Right renal cortex interstitium (tissue), 3 donors: ENCODE results near the gene GPC2. TPM values are rescaled to one million over a fixed set of nuclear protein-coding genes. Genes with fewer than 3 reads are reported as not detected.

Experiments
- DNase-seq, 3 donors: peaks; one replicate each; pipeline ENCODE4 v3.0.0-alpha.2; 2013; ENCODE audit warnings: low read depth in 3 of 3, low spot score in 2 of 3
- polyA plus RNA-seq, 3 donors: library from polyadenylated mRNA; unstranded; fragments of 120-200 nt; gene quantifications; one replicate each; pipeline ENCODE4 v1.2.1, GENCODE V29; 2013; ENCODE audit not compliant: insufficient read length in 3 of 3

Gene GPC2
- polyA plus RNA-seq, 3 donors = 6.3 to 7.3 (median 7.2) TPM

DNA sequence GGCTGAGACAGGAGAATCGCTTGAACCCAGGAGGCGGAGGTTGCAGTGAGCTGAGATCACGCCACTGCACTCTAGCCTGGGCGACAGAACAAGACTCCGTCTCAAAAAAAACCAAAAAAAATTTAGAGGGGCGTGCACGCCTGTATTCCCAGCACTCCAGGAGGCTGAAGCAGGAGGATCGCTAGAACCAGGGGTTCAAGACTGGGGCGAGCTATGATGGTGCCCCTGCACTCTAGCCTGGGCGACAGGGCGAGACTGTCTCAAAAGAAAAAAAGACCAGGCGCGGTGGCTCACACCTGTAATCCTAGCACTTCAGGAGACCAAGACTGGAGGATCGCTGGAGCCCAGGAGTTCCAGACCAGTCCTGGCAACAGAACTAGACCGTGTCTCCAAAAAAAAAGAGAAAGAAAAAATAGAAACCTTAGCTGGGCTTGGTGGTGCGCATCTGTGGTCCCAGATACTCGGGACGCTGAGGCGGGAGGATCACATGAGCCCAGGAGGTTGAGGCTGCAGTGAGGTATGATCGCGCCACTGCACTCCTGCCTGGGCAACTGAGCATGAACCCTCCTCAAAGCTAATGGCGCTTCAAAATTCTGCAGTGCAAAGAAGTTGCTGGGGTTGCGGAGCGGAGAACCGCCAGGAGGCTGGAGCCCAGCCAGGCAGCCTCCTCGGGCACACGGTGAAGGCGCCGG lies 50.8 kb downstream of the GPC2 start:
- no peak for DNase-seq

DNA sequence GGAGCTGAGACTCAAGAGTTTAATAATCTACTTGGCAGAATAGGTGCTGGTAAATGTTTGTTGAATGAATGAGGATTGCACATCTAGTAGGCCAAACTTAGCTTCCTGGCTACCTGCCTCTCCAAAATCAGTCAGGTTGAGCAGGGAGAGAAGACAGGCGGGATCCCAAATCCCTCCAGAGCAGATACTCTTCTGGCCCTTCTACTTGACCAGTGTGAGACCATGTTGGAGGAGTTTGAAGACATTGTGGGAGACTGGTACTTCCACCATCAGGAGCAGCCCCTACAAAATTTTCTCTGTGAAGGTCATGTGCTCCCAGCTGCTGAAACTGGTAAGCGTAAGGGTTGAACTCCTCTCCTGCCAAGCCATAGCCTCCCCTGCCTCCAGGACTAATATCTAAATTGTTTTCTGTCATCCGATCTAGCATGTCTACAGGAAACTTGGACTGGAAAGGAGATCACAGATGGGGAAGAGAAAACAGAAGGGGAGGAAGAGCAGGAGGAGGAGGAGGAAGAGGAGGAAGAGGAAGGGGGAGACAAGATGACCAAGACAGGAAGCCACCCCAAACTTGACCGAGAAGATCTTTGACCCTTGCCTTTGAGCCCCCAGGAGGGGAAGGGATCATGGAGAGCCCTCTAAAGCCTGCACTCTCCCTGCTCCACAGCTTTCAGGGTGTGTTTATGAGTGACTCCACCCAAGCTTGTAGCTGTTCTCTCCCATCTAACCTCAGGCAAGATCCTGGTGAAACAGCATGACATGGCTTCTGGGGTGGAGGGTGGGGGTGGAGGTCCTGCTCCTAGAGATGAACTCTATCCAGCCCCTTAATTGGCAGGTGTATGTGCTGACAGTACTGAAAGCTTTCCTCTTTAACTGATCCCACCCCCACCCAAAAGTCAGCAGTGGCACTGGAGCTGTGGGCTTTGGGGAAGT lies 52.6 kb downstream of the GPC2 start:
- no peak for DNase-seq

DNA sequence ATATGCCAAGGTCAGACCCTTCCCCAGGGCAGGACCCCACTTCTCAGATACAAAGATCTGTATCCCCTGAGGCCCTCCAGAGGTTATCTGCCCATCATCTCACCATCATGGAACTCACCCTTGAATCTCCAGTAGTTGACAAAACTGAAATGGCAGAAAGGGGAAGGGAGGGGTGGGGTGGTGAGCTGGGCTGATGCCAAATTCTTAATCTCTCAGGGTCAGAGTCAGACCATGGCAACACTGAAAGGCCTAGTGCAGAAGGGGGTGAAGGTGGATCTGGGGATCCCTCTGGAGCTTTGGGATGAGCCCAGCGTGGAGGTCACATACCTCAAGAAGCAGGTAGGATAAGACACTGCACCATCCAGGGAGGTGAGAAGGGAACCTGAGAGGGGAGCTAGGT lies 54.6 kb downstream of the GPC2 start:
- DNase-seq = no peak

DNA sequence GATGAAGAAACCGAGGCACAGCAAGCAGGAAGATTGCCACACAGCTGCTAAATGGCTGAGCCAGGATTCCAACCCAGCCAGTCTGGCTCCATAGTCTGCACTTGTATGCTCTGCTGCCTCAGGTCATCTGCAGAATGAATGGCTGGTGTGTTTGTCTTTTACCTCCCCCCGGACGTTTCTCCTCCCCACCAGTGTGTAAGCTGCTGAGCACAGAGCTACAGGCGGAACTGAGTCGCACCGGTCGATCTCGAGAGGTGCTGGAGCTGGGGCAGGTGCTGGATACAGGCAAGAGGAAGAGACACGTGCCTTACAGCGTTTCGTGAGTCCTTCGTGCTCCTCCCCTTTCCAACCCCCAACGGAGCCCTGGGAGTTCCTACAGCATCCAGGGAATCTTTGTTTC lies 55.1 kb downstream of the GPC2 start:
- DNase-seq = no peak

DNA sequence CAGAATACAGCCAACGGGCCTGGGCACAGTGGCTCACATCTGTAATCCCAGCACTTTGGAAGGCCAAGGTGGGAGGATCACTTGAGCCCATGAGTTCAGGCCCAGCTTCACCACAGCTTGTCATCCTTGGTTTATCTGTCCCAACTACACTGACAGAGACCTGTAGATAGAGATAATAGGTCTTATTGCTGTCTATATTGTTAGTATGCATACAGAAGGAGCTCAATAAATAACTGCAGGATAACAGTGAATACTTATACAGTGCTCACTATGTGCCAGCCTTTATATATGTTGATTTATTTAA lies 56.5 kb downstream of the GPC2 start:
- no peak for DNase-seq

DNA sequence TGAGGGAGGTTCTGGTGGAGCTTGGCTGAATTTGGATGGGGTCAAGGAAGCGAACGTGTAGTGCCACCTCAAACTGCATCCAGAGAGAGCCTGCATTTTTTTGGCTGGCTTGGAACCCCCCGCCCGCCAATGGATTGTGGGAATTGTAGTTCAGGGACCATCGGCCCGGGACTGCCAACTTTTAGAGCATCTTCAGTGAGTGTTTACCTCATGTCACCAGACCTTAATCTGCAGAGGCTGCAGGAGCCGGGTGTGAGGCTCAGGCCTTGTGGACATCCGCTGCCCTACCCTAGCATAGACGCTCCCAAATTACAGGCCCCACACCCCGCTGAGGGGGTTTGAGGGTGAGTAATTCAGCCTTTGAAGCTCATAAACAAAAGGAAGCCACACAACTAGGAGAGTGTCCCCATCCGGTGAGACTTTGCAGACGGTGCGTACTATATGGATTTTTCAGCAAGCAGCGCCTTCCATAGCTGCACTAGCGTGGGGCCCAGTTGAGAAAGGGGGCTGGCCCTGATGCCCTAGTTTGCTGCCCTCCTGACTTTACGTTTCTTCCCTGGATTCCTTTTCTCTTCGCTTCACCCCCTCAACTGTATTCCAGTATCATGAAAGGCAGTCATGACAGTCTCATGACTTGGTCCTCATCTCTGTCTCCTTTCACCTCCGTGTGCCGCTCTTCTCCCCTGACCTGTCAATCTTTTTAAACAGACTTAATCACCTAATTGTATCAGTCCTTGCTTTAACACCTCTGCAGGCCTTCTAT lies 57.0 kb downstream of the GPC2 start:
- DNase-seq = no peak

Other genes starting within 250 kb of the GPC2 start
- 1 to 10 TPM in 2 of 3 donors, under 1 TPM in 1; 0.82 to 1.3 (median 1.0) TPM for gene GJC3, start 247.8 kb downstream of the GPC2 start, polyA plus RNA-seq
- 10 to 100 TPM; 48.4 to 73.4 (median 71.9) TPM for gene AZGP1, start 201.3 kb downstream of the GPC2 start, polyA plus RNA-seq
- gene ZKSCAN1, start 161.8 kb downstream of the GPC2 start, polyA plus RNA-seq = 10 to 100 TPM; 48.5 to 52.4 (median 52.3) TPM
- 10 to 100 TPM; 21.3 to 24.3 (median 21.8) TPM for gene ZSCAN21, start 127.6 kb downstream of the GPC2 start, polyA plus RNA-seq
- 10 to 100 TPM; 48.9 to 54.5 (median 53.0) TPM for gene ZNF3, start 95.7 kb downstream of the GPC2 start, polyA plus RNA-seq
- 100 to 1,000 TPM; 124 to 140 (median 136) TPM for gene COPS6, start 88.4 kb downstream of the GPC2 start, polyA plus RNA-seq
- gene MCM7, start 76.0 kb downstream of the GPC2 start, polyA plus RNA-seq = 100 to 1,000 TPM; 146 to 157 (median 157) TPM
- gene AP4M1, start 75.7 kb downstream of the GPC2 start, polyA plus RNA-seq = 10 to 100 TPM; 27.7 to 34.3 (median 31.7) TPM
- gene TAF6, start 58.0 kb downstream of the GPC2 start, polyA plus RNA-seq = 10 to 100 TPM; 50.7 to 55.0 (median 54.9) TPM
- 10 to 100 TPM; 46.4 to 52.3 (median 50.7) TPM for gene CNPY4, start 57.7 kb downstream of the GPC2 start, polyA plus RNA-seq
- gene MBLAC1, start 50.4 kb downstream of the GPC2 start, polyA plus RNA-seq = 1 to 10 TPM; 1.2 to 1.7 (median 1.3) TPM
- 100 to 1,000 TPM in 1 of 3 donors, 10 to 100 TPM in 2; 99.1 to 103 (median 99.7) TPM for gene LAMTOR4, start 28.5 kb downstream of the GPC2 start, polyA plus RNA-seq
- 10 to 100 TPM; 15.1 to 19.5 (median 16.1) TPM for gene TRAPPC14, start 18.7 kb downstream of the GPC2 start, polyA plus RNA-seq
- 1 to 10 TPM; 4.8 to 5.2 (median 5.0) TPM for gene GAL3ST4, start 8.8 kb downstream of the GPC2 start, polyA plus RNA-seq
- gene STAG3, start 537 bp upstream of the GPC2 start, polyA plus RNA-seq = 10 to 100 TPM in 2 of 3 donors, 1 to 10 TPM in 1; 9.2 to 11.8 (median 10.5) TPM
- gene PVRIG, start 42.6 kb upstream of the GPC2 start, polyA plus RNA-seq = 1 to 10 TPM; 2.0 to 3.8 (median 3.1) TPM
- gene SPDYE3, start 130.3 kb upstream of the GPC2 start, polyA plus RNA-seq = 1 to 10 TPM; 6.7 to 8.1 (median 6.8) TPM
- gene PILRB, start 180.7 kb upstream of the GPC2 start, polyA plus RNA-seq = 10 to 100 TPM; 23.2 to 26.9 (median 23.8) TPM
- 1 to 10 TPM; 3.4 to 3.7 (median 3.5) TPM for gene PILRA, start 196.1 kb upstream of the GPC2 start, polyA plus RNA-seq